Left lung (tissue), 10 donors: Measurements from ENCODE around the gene BTG2. TPM values are rescaled to one million over a fixed set of nuclear protein-coding genes. Genes with fewer than 3 reads are reported as not detected.

Experiments used
- ATAC-seq: fragments of 200-7000 bp; cut with Tn5 transposase; one replicate; pipeline ENCODE4 v1.9.1; 2020; ENCODE audit warnings: moderate library complexity
- DNase-seq, 4 donors: peaks; one replicate each; pipeline ENCODE4 v3.0.0-alpha.2; 2013 to 2020
- H3K27ac ChIP-seq, 2 donors: fragments of 200-600 bp; sonication (generic) in 1 of 2; one replicate each; pipeline versions ENCODE4 v1.5.0 to v1.8.0; 2020 to 2021
- H3K27me3 ChIP-seq, 2 donors: fragments of 200-600 bp; sonication (generic) in 1 of 2; one replicate each; pipeline versions ENCODE4 v1.5.0 to v1.8.0; 2020 to 2021
- H3K36me3 ChIP-seq, 2 donors: fragments of 200-600 bp; sonication (generic) in 1 of 2; one replicate each; pipeline versions ENCODE4 v1.5.0 to v1.8.0; 2020 to 2021
- H3K4me1 ChIP-seq, 2 donors: fragments of 200-600 bp; one replicate each; pipeline ENCODE4 v1.8.0; 2021
- H3K4me3 ChIP-seq, 2 donors: fragments of 200-600 bp; sonication (generic) in 1 of 2; one replicate each; pipeline versions ENCODE4 v1.5.0 to v1.8.0; 2020 to 2021; ENCODE audit warnings: mild to moderate bottlenecking in 1 of 2
- H3K9me3 ChIP-seq, 2 donors: fragments of 200-600 bp; sonication (generic) in 1 of 2; one replicate each; pipeline versions ENCODE4 v1.5.0 to v1.8.0; 2020 to 2021
- intact Hi-C, 2 donors: fragments of 100-400 bp; cut with DNase I; formaldehyde crosslinking; loops; one replicate each; pipeline versions ENCODE4 v1.11.2 to v1.14.2; 2022
- polyA plus RNA-seq, 6 donors: library from polyadenylated mRNA; unstranded; fragments of 120-200 nt; gene quantifications; one replicate each; pipeline ENCODE4 v1.2.1, GENCODE V29; 2013; ENCODE audit not compliant: insufficient read length in 6 of 6
- total RNA-seq, 2 donors: library from RNA; stranded (reverse); fragmentation: NEBNext Ultra II Directional; extraction: Animal tissue kit (Norgen Biotek cat#: 25700); gene quantifications; one replicate each; pipeline ENCODE4 v1.2.1, GENCODE V29; 2021
- TF ChIP-seq, protein P1 (sequence below), 2 donors: fragments of 200-600 bp; sonication (generic) in 1 of 2; IDR thresholded peaks; one replicate each; pipeline versions ENCODE4 v1.5.0 to v1.8.0; 2021; ENCODE audit warnings: antibody characterized with exemption in 2 of 2
- donor health status: DM: no; HTN: yes; CAD: no.
- donor health status: DM: no; HTN: no; CAD: no.

Gene BTG2
- total and polyA plus RNA-seq, 8 donors, result 44.8 to 147 (median 78.2) TPM

DNA sequence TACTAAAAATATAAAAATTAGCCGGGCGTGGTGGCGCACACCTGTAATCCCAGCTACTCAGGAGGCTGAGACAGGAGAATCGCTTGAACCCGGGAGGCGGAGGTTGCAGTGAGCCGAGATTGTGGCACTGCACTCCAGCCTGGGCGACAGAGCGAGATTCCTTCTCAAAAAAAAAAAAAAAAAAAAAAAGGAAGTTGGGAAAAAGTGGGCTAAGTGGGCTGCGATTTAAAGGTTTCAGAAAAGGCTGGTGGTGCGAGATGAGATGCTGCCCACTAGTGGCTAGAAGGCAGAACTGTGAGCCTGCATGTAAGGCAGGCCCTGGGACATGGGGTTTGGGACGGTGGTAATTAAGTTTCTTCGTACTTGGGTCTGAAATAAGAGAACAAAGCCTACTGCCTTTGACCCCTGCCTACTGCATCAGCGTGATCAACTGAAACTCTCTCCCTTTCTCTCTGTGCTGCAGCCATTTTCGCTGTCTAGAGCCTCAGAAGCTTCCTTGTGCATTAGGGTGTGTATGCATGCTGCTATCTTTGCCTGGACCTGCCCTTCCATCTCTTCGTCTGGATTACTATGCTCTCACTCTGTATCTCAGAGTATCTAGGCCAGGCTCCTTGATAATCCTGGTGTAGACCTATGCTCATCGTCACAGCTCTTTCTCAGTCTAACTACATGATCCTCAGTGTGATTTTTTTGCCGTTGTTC, 33.2 kb downstream of the BTG2 start:
- TF ChIP-seq, protein P1, sequence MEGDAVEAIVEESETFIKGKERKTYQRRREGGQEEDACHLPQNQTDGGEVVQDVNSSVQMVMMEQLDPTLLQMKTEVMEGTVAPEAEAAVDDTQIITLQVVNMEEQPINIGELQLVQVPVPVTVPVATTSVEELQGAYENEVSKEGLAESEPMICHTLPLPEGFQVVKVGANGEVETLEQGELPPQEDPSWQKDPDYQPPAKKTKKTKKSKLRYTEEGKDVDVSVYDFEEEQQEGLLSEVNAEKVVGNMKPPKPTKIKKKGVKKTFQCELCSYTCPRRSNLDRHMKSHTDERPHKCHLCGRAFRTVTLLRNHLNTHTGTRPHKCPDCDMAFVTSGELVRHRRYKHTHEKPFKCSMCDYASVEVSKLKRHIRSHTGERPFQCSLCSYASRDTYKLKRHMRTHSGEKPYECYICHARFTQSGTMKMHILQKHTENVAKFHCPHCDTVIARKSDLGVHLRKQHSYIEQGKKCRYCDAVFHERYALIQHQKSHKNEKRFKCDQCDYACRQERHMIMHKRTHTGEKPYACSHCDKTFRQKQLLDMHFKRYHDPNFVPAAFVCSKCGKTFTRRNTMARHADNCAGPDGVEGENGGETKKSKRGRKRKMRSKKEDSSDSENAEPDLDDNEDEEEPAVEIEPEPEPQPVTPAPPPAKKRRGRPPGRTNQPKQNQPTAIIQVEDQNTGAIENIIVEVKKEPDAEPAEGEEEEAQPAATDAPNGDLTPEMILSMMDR (IDR thresholded peaks at IDR 0.05), result peak; percentile 87 to 96
- Histone ChIP-seq H3K27ac (no peak overlapping the region), H3K36me3 (no peaks in the 10 kb centered on the region), H3K27me3 (peaks cover 0 to 22% of the 10 kb centered on the region in 2 donors), H3K4me1 (no peaks in the 10 kb centered on the region), H3K9me3 (no peaks in the 10 kb centered on the region), H3K4me3 (no peak overlapping the region)
- DNase-seq (peak in 2 of 4 donors; percentile 59 to 79), ATAC-seq (peak; percentile 81)
- intact Hi-C loops, result loop anchor here in 1 of 2 donors (5.0 kb wide), 1 partner anchor 66 kb away; no protein-coding TSS in a partner anchor

DNA sequence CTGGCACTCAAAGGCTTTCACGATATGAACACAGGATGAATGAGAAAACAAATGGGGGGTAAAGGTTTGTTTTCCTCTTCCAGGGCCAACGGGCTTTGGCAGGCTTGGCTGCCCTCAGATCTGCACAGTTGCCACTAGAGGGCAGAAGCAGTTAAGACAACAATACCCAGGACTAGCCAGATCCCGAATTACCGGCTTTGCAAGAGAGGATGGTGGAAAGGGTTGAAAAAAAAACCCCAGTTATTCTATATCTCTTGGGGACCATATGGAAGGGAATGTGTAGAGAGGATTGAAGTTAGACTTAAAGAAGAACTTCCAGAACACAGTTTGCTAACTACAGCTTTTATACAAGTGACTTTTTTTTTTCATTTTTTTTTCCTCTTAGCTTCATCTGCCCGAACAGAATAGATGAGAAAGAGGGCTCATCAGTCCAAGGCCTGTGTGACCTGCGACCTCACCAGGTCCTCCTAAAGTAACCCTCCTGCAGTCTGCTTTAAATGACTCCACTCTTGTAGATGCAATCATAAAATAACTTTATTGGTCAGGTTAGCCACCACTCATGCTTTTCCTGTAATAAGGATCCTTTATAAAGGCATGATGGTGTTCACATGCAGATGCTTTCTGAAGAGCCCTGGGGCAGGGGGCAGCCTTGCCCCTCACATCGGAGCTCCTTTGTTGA, 34.9 kb downstream of the BTG2 start:
- Histone ChIP-seq H3K4me1 (no peaks in the 10 kb centered on the region), H3K4me3 (no peak overlapping the region), H3K36me3 (no peaks in the 10 kb centered on the region), H3K9me3 (no peaks in the 10 kb centered on the region), H3K27ac (no peak overlapping the region), H3K27me3 (peaks cover 0 to 22% of the 10 kb centered on the region in 2 donors)
- intact Hi-C loops, result loop anchor here in 1 of 2 donors (5.0 kb wide), 1 partner anchor 147 kb away; no protein-coding TSS in a partner anchor
- TF ChIP-seq, protein P1 (IDR thresholded peaks at IDR 0.05), result peak; percentile 90 to 92
- ATAC-seq (peak; percentile 88), DNase-seq (peak in 3 of 4 donors; percentile 68 to 91 (median 79))

DNA sequence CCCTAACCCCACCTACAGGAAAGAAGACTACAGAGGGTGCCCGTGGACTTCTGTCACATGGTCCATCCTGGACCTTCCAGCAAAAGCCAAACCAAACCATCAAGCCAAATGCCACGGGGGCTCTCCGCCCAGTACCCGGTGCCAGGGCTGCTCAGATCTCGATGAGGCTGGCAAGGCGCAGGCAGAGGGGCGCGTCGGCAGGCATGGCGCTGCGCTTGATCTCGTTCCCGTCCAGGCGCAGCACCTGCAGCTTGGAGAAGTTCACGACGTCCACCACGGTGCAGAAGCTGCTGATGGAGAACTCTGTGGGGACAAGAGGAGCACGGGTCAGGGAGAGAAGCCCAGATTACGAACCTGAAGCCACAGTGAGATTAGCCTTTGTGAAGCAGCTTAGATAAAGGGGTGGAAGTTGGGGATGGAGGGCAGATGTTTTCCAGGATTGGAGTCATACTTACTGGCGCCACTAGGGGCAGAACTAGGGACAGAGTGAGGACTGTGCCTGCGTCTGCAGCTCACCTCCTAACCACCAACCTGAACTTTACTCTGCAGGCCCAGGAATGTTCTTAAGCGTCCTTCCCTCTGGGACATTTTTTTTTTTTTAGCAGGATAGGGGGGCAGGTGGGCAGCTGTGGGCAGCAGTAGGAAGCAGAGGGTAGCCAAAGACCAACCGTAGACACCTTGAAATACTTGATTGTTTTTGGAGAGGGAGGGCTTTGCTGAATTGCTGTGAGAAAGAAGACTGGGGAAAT, 37.0 kb downstream of the BTG2 start:
- no peaks in the 10 kb centered on the region for H3K9me3 ChIP-seq
- DNase-seq (no peak), ATAC-seq (peak; percentile 85)
- H3K27me3 ChIP-seq, result peaks cover 0 to 22% of the 10 kb centered on the region in 2 donors
- no peaks in the 10 kb centered on the region for H3K36me3 ChIP-seq
- TF ChIP-seq, protein P1 (IDR thresholded peaks at IDR 0.05), result peak; percentile 68 to 78
- intact Hi-C loops, result loop anchor here in 1 of 2 donors (5.0 kb wide), 1 partner anchor 145 kb away; no protein-coding TSS in a partner anchor
- peaks cover 0 to 11% of the 10 kb centered on the region in 2 donors for H3K4me1 ChIP-seq
- H3K4me3 ChIP-seq, result no peak overlapping the region
- no peak overlapping the region for H3K27ac ChIP-seq

DNA sequence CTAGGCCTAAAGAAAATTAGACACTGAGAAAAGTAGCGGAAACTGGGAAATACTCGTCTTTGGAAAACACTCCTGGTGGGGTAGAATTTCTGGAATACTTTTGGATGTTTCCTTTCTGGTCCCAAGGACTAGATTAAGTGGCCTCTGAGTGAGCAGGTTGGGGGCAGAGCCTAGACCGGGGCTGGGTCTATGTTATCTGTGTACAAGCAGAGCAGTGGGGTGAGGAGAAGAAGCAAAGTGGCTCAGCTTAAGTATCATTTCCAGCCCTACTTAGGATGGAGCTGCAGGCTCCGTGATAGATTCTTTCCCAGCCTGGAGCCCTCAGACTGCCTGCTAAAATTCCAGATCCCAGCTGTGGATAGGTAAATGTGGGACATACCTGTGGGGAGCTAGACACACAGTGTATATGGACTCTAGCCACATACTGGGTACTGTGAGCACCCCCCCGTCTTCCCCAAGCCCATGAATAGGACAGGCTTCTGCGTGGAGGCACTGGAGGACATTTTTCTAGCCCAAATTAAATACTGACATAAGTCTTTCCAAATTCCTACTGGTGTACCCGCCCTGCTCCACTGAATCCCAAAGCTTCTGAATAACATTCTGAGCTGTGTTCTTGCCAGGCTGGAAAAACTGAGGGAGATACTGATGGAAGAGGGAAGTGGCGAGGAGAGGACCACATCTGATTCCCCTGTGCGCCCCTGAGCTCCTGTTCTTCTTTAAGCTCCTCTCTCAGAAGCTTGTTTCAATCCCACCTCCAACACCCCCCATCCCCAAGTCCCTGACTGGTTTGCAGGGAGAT, 38.8 kb downstream of the BTG2 start:
- peaks cover 0 to 22% of the 10 kb centered on the region in 2 donors for H3K27me3 ChIP-seq
- intact Hi-C loops, result loop anchor here in 1 of 2 donors (5.0 kb wide), 1 partner anchor 143 kb away; no protein-coding TSS in a partner anchor
- no peak for DNase-seq
- TF ChIP-seq, protein P1 (IDR thresholded peaks at IDR 0.05), result no peak
- no peaks in the 10 kb centered on the region for H3K9me3 ChIP-seq
- ATAC-seq, result no peak
- no peak overlapping the region for H3K4me3 ChIP-seq
- no peak overlapping the region for H3K27ac ChIP-seq
- H3K4me1 ChIP-seq, result peaks cover 0 to 11% of the 10 kb centered on the region in 2 donors
- H3K36me3 ChIP-seq, result no peaks in the 10 kb centered on the region
